ENCODE results near the gene LRRC46.

The LRRC46 gene

GRCh38 chr17:47822785-47823184, 8.7 kb upstream of the LRRC46 start:
- DNase-seq (ENCODE audit: extremely low spot score, insufficient read length, low read depth), result no peak
- no peak for FAIRE-seq

DNA sequence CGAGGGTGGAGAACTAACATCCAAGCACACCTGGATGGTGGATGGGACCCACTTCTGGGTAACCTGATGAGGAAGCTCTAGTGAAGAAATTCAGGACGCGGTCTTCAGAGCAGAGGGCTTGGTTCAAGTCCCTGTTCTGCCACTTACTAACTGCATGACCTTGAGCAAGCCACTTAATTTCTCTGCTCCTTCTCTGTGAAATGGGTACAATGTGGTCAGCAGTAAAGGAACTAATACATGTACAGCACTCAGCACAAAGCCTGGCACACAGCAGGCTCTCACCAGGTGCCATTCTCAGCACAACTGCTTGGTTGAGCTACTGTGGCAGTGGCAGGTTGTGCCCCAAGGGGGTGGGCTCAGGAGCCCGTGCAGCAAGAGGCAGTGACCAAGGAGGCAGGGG, 8.0 kb upstream of the LRRC46 start:
- no peak for FAIRE-seq
- DNase-seq (ENCODE audit: extremely low spot score, insufficient read length, low read depth), result no peak

- FAIRE-seq, result no peak
- DNase-seq (ENCODE audit: extremely low spot score, insufficient read length, low read depth), result no peak
Measured at GRCh38 chr17:47829870-47830269, 1.6 kb upstream of the LRRC46 start.

GRCh38 chr17:47830396-47831002, 971 bp upstream of the LRRC46 start:
- no peak for DNase-seq (ENCODE audit: extremely low spot score, insufficient read length, low read depth)
- no peak for FAIRE-seq

DNA sequence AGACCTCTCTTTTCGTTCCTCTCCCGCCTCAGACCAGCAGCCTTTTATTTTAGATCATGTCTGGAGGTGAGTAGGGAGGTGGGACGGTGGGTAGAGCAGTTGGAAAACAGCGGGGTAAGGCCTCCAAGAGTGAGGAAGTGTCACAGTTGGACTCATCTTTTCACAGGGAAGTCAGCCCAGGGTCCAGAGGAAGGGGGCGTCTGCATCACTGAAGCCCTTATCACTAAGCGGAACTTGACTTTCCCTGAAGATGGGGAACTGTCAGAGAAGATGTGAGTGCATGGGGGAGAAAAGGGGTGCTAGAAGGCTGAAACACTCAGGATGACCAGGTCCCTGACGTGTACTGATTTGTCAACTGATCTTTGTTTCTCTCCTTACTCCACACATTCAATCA, 461 bp downstream of the LRRC46 start:
- FAIRE-seq (no peak), DNase-seq (ENCODE audit: extremely low spot score, insufficient read length, low read depth) (no peak)

GRCh38 chr17:47834756-47835155, 3.3 kb downstream of the LRRC46 start:
- no peak for FAIRE-seq
- no peak for DNase-seq (ENCODE audit: extremely low spot score, insufficient read length, low read depth)

DNA sequence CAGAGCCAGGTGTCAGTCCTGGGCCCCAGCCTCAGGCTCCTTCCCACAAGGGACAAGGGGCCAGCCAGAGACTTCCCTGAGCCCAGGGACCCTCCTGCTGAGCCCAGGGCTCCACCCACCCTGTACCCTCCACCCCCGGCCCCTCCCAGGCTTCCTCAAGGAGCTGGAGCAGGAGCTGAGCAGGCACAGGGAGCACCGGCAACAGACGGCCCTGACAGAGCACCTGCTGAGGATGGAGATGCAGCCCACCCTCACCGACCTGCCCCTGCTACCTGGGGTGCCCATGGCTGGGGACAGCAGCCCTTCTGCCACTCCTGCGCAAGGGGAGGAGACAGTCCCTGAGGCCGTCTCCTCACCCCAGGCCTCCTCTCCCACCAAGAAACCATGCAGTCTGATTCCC, 5.1 kb downstream of the LRRC46 start:
- FAIRE-seq, result no peak
- no peak for DNase-seq (ENCODE audit: extremely low spot score, insufficient read length, low read depth)

- FAIRE-seq (no peak), DNase-seq (ENCODE audit: extremely low spot score, insufficient read length, low read depth) (no peak)
Measured at GRCh38 chr17:47837401-47838039, 6.0 kb downstream of the LRRC46 start.

DNA sequence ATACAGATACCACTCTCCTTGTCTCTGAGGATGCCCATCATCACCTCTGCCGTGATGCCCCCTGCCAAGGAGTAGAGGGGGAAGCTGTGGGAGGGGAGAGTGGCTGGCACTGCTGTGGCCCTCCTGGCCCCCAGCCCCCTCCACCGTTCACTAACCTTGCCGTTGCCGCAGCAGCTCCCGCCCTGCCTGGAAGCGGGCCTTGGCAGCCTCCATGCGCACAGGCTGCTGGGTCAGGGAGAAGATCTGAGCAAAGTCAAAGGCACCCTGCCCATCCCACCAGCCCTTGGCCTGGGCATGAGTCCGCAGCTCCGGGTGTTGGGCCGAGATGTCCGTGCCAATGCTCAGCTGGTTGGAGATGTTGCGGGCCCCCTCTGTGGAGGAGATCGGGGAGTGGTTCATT, 7.2 kb downstream of the LRRC46 start:
- FAIRE-seq (no peak), DNase-seq (ENCODE audit: extremely low spot score, insufficient read length, low read depth) (no peak)

GRCh38 chr17:47839071-47839470, 7.6 kb downstream of the LRRC46 start:
- DNase-seq (ENCODE audit: extremely low spot score, insufficient read length, low read depth), result no peak
- no peak for FAIRE-seq

- FAIRE-seq (no peak), DNase-seq (ENCODE audit: extremely low spot score, insufficient read length, low read depth) (no peak)
Measured at GRCh38 chr17:47840001-47840741, 8.7 kb downstream of the LRRC46 start.

GRCh38 chr17:47840742-47841487, 9.4 kb downstream of the LRRC46 start, which contains the start of gene SCRN2:
Gene SCRN2, minus strand, starts transcription at chr17:47841273. Its CDS starts 430 bp downstream, at chr17:47840843.
- peak; percentile 94 for FAIRE-seq

GRCh38 chr17:47841488-47842291, 10.2 kb downstream of the LRRC46 start:
- FAIRE-seq, result peak; percentile 55
- DNase-seq (ENCODE audit: extremely low spot score, insufficient read length, low read depth), result no peak

More at GRCh38 chr17:47840742-47841487, 9.4 kb downstream of the LRRC46 start, which contains the start of gene SCRN2:
- DNase-seq (ENCODE audit: extremely low spot score, insufficient read length, low read depth), result peak; percentile 89

DNA sequence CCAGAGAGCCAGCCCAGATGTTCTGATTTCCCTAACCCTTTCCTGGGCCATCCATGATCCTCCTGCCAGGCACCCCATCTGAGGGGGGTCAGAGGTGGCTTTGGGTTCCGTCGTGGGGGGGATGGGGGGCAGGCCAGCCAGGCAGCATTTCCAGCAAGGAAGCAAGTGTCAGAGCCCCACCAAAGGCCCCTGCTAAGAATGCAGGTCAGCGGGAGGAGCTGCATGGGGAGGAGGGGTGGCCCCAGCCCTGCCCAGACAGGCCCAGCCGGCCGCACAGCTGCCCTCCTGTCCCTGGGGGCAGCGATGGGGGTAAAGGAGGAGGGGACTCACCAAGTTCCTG, 11.9 kb downstream of the LRRC46 start:
- no peak for DNase-seq (ENCODE audit: extremely low spot score, insufficient read length, low read depth)
- no peak for FAIRE-seq

DNA sequence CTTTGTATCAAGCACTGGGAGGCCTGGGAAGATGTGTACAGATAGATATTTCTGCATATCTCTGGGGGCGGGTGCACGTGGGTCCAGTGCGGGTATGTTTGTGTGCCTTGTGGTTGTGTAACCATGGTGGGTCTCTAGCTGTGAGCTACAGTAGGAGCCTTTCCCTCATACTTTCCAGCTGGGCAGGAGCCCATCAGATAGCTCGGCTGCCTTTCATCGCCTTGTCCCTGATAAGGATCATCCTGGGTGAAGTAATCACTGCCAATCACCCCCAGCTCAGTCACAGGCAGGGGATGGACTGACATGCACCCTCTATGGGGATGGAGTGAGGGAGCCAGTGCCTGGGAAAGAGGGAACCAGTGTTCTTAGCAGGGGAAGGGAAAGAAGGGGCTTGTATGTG, 12.8 kb downstream of the LRRC46 start:
- DNase-seq (ENCODE audit: extremely low spot score, insufficient read length, low read depth) (no peak), FAIRE-seq (no peak)

DNA sequence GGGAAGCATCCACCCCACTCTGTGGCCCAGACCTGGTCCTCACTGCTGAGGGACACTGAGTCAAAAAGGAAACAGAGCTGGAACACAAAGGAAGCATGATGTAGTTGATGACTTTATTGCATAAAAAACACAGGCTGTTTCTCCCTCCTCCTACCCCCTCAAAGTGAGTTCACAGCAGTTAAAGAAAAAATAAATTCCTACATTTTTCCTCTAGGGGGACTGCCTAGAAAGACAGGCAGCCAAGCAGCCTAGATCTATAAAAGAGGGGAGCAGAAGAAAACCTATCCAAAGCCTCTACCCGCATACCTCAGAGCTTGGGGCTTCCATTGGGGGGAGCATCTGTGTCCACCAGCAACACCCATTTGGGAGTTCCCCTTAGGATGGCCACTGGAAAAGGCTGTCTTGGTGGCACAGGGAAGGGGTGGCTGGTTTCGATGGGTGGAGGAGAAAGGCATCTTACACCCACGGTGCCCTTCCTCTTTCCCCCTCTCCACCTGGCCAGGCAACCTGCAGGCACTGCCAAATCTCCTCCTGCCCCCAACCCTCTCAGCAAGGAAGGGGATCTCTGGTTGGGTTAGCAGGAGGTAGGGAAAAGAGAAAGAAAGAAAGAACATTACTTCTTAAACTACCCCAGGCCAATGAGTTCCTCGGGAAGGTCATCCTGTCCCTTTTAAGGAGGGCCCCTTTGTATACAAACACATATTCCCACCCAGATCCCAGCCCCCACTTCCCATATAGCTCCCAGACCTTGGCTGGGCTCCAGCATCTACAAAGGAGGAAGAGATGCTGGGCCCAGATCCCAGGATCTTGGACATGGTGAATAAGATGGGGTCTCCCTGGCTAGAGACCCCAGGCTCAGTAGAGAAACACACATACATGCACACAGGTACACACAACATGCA, 13.6 kb downstream of the LRRC46 start:
- no peak for DNase-seq (ENCODE audit: extremely low spot score, insufficient read length, low read depth)
- FAIRE-seq, result no peak

- DNase-seq (ENCODE audit: extremely low spot score, insufficient read length, low read depth) (no peak), FAIRE-seq (no peak)
Measured at GRCh38 chr17:47845716-47846075, 14.2 kb downstream of the LRRC46 start.

DNA sequence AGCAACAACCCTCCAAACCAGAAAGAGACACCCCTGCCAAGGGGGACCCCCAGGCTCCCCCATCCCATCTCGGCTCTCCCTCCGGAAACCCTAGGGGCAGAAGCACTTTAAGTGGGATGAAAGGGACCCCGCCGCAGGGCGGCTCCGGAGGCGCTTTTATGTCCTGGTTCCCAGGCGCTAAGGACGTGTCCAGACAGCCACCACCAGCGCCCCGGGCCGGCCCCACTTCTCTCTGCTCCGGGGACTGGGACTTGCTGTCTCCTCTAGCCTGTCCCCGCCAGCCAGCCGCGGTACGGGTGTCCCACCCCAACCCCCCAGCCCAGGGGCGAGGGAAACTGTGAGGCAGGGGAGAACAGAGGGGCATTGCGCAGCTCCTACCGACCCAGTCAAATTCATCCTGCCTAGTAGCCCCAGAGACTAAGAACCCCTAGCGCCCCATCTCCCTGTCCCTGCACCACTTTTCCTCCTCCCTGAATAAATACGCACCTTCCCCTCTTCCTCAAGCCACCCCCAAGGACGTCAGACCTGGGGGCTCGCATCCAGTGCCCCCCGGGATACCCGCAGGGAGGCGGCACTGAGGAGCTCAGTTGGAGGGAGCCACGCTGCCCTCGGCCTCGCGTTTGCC, 15.4 kb downstream of the LRRC46 start:
- DNase-seq (ENCODE audit: extremely low spot score, insufficient read length, low read depth), result no peak
- no peak for FAIRE-seq
